Non-pigmented ciliary epithelial cell (primary cell): Measurements from ENCODE around the gene ELOVL2.
"Not testable (repeated sequence)": the region's sequence is repeated elsewhere in the genome, so short reads cannot be mapped to it uniquely, and the experiment has no call there.

Experiments used
- DNase-seq: peaks from one replicate; pipeline ENCODE4 v3.0.0-alpha.2; 2010; ENCODE audit warnings: low read depth

ELOVL2 gene, protein sequence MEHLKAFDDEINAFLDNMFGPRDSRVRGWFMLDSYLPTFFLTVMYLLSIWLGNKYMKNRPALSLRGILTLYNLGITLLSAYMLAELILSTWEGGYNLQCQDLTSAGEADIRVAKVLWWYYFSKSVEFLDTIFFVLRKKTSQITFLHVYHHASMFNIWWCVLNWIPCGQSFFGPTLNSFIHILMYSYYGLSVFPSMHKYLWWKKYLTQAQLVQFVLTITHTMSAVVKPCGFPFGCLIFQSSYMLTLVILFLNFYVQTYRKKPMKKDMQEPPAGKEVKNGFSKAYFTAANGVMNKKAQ

GRCh38 chr6:11043961-11044711 lies at the start of gene ELOVL2:
Gene ELOVL2 (minus strand): TSS chr6:11044305. CDS start chr6:11044230, 75 bp downstream.
- no peak for DNase-seq

GRCh38 chr6:11093376-11093625 lies 49.2 kb upstream of the ELOVL2 start:
- DNase-seq = no peak

DNA sequence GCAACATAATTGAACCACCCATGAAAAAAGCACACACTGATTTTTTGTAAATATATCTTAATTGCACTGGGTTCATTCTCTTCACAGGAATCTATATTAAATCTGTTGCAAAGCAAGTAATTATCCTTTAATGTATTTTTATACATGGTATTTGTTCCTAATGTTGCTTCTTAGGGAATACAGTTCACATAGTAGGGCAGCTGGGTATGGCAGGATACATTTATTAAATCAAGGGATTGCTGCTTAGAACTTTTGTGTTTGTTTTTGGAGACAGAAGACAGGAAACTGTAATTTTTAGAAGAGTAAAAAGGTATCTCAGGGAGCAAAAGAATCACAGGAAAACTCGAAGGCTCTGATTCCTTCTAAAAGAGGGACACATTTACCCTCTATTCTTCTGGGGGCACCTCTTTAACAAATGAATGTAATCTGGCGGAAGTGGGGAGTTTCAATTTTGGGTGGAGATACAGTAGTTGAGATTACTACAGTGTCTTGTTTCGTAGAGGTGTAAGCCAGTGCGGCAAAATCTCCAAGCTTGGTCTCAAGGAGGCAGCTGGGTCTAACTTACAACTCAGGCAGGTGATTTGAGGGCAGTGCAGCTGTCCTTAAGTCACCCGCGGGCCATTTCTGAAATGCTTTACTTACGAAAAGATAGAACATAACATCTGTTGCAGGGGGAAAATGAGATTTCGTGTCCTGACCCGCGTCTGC lies 48.7 kb upstream of the ELOVL2 start:
- no peak for DNase-seq

GRCh38 chr6:11091141-11091540 lies 47.0 kb upstream of the ELOVL2 start:
- not testable (repeated sequence) for DNase-seq

GRCh38 chr6:11089695-11090094 lies 45.6 kb upstream of the ELOVL2 start:
- no peak for DNase-seq

- DNase-seq = not testable (repeated sequence)
Measured at GRCh38 chr6:11087141-11087812, 43.2 kb upstream of the ELOVL2 start.

- peak; percentile 75 for DNase-seq
Measured at GRCh38 chr6:11085758-11086435, 41.8 kb upstream of the ELOVL2 start.

DNA sequence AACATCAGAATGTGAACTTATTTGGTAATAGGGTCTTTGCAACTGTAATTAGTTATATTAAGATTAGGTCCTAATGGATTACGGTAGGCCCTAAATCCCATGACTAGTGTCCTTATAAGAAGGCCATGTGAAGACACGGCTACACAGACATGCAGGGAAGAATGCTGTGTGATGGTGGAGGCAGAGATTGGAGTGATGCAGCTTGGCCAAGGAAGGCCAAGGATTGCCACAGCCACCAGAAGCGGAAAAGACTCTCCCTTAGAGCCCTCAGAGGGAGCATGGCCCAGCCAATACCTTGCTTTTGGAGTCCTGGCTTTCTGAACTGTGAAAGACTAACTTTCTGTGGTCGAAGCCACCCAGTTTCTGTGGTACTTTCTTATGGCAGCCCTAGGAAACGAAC lies 39.9 kb upstream of the ELOVL2 start:
- DNase-seq = no peak

GRCh38 chr6:11083491-11083890 lies 39.4 kb upstream of the ELOVL2 start:
- DNase-seq = no peak

DNA sequence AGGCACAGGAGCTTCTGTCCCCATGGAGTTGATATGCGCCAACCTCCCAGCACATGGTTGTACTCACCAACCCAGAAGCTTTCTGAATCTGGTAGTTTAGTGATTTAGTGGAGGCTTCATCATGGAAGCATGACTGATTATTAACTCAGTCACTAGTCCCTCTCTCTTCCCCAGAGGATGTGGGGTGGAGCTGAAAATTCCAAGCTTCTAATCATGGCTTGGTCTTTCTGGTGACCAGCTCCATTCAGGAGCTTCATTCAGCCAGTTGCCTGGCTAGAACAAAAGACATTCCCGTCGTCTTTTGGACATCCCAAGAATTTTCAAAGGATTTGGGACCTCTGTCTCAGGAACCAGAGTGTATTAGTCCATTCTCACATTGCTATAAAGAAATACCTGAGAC lies 36.2 kb upstream of the ELOVL2 start:
- no peak for DNase-seq

DNA sequence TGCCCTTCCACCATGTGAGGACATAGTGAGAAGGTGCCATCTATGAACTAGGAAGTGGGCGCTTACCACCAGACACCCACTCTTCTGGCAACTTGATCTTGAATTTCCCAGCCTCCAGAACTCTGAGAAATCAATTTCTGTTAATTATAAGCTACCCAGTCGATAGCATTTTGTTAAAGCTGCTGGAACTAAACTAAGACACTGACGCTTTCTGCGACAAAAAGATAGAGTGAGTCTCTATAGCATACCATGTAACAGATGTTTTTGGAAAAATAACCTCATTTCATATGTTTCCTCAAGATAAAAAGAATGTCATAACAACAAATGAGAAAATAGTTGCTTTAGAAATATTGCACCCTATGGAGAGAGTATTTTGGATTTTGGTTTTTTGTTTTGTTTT lies 34.2 kb upstream of the ELOVL2 start:
- no peak for DNase-seq

- no peak for DNase-seq
Measured at GRCh38 chr6:11076540-11076939, 32.4 kb upstream of the ELOVL2 start.

DNA sequence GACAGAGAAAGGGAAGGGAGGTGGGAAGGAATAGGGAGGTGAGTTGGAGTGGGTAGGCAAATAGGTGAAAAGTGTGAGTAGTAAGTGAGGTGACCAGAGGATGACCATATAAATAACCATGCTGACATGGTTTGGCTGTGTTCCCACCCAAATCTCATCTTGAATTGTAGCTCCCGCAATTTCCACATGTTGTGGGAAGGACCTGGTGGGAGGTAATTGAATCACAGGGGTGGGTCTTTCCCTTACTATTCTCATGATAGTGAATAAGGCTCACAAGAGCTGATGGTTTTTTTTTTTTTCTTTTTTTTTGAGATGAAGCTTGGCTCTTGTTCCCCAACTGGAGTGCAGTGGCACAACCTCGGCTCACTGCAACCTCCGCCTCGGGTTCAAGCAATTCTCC lies 28.0 kb upstream of the ELOVL2 start:
- no peak for DNase-seq

DNA sequence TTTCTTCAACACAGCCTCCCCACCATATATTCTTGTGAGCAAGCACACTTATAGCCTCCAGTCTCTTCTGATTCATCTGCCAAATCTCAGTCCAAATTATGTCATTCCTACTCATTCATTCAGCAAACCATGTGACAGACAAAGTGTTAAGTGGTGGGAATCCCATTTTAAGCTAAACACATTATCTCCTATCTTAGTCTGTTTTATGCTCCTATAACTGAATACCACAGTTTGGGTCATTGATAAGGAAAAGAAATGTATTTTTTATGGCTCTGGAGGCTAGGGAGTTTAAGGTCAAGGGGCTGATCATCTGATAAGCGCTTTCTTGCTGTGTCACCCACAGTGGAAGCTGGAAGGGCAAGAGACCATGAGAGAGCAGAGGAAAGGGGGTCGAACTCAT lies 25.7 kb upstream of the ELOVL2 start:
- no peak for DNase-seq

- DNase-seq = no peak
Measured at GRCh38 chr6:11067348-11067747, 23.2 kb upstream of the ELOVL2 start.

GRCh38 chr6:11066505-11067347 lies 22.6 kb upstream of the ELOVL2 start:
- no peak for DNase-seq

GRCh38 chr6:11065436-11066202 lies 21.5 kb upstream of the ELOVL2 start:
- DNase-seq = no peak

DNA sequence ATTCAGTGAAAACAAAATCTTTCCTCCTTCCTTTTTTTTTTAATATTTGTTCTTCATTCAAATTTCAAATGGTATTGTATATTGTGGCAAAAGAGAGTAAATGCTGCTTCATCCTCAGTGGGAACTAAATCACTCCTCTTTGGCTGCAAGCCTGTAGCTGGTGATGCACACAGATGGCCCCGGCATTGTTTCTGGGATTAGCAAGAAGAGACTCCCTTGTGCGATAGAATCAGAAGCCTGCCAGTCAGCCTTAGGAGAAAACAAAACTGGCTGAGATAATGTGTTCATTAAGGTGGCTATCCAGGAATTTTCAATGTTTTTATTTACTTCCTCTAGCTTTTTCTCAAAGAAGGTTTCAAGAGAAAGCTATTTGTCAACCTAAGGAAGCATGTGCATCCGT lies 20.7 kb upstream of the ELOVL2 start:
- DNase-seq = no peak

- no peak for DNase-seq
Measured at GRCh38 chr6:11062715-11063114, 18.6 kb upstream of the ELOVL2 start.

GRCh38 chr6:11062083-11062482 lies 18.0 kb upstream of the ELOVL2 start:
- no peak for DNase-seq
